HUES6 (cell line): ENCODE data around the gene NMNAT2.
A peak's percentile ranks its signal among the peaks of the same experiment; 100 is the strongest.

ENCODE experiments used
- H3K27ac ChIP-seq: 2 replicates; pipeline ENCODE4 v1.7.0; 2013; ENCODE audit warnings: low read depth, mild to moderate bottlenecking, low read length, inconsistent platforms
- H3K27me3 ChIP-seq: 2 replicates; pipeline ENCODE4 v1.6.1; 2013; ENCODE audit warnings: low read length; ENCODE audit not compliant: control insufficient read depth, insufficient read depth
- H3K36me3 ChIP-seq: 2 replicates; pipeline ENCODE4 v1.6.1; 2013; ENCODE audit warnings: low read length; ENCODE audit not compliant: control insufficient read depth, insufficient read depth
- H3K4me1 ChIP-seq: 2 replicates; pipeline ENCODE4 v1.6.1; 2013; ENCODE audit warnings: low read length; ENCODE audit not compliant: control insufficient read depth, insufficient read depth
- H3K4me3 ChIP-seq: 2 replicates; pipeline ENCODE4 v1.5.1; 2013; ENCODE audit warnings: low read depth, low read length
- H3K9ac ChIP-seq: one replicate; pipeline ENCODE4 v1.6.1; 2013; ENCODE audit warnings: mild to moderate bottlenecking, low read length
- H3K9me3 ChIP-seq: 2 replicates; pipeline ENCODE4 v1.6.1; 2013; ENCODE audit warnings: low read depth, low read length; ENCODE audit not compliant: control insufficient read depth, insufficient read depth

NMNAT2 gene

DNA sequence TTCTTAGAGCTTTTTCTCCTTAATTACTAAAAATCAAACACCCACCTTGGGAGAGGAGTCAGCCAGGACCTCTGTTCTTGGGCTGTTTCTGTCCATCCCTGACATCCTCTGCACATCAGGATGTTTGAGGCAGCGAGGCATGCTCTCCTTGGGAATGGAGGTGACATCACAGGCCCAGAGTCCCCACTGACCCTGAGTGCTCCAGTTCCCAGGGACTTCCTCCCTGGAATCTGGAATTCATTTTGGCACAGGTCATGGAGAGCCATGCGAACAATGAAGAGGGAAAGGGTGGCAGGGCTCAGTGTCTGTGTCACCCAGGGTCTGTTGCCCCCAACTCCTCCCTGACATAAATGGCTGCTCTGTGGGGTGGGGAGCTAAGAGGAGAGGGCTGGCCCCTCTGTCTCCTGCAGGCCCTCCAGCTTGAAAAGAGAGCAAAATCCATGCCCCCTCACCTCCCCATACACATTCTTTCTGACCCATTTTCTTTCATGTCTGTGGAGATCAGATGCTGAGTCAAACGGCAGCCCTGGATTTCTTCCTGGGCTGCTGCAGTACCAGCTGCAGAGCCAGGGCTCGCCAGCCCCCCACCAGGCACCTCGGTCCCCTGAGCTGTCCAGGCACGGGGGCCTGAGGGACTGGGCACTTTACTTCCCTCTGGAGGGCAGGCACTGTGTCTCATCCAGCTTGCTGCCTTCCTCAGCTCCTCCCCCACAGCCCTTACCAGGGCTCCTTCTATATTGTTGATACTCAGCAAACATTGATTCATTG, 102.0 kb downstream of the NMNAT2 start:
- no peak overlapping the region for H3K9ac ChIP-seq
- no peaks in the 10 kb centered on the region for H3K27me3 ChIP-seq
- H3K9me3 ChIP-seq = no peaks in the 10 kb centered on the region
- H3K36me3 ChIP-seq = no peaks in the 10 kb centered on the region
- H3K4me1 ChIP-seq = peaks cover 35% of the 10 kb centered on the region
- no peak overlapping the region for H3K4me3 ChIP-seq
- 0 out of 2 replicates have a peak overlapping the region, but pooled peaks have one; percentile 11 for H3K27ac ChIP-seq

DNA sequence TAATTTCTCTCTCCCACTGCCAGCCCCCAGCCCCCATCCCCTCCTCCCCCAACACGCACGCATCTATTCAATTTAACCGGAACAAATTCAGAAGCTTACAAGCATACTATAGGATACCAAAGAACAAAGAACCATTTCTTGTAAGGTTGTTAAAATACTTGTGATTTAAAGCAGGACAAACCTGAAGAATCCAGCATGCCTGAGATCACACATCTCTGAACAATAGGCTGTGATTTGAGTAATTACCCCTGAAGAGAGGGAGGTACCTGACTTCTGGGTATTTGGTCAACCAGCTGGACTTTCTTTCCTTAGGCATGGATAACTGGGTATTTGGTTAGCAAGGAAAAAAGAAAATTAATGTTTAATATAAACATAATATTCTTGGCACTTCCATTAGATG, 105.1 kb downstream of the NMNAT2 start:
- Histone ChIP-seq H3K4me1 (peaks cover 15% of the 10 kb centered on the region), H3K27ac (no peak overlapping the region), H3K9me3 (no peaks in the 10 kb centered on the region), H3K9ac (no peak overlapping the region), H3K36me3 (no peaks in the 10 kb centered on the region), H3K4me3 (no peak overlapping the region), H3K27me3 (no peaks in the 10 kb centered on the region)

GRCh38 chr1:183310753-183311479, 107.3 kb downstream of the NMNAT2 start:
- Histone ChIP-seq H3K27me3 (no peaks in the 10 kb centered on the region), H3K4me1 (peaks cover 16% of the 10 kb centered on the region), H3K36me3 (no peaks in the 10 kb centered on the region), H3K9me3 (no peaks in the 10 kb centered on the region), H3K9ac (no peak overlapping the region), H3K27ac (no peak overlapping the region), H3K4me3 (no peak overlapping the region)

DNA sequence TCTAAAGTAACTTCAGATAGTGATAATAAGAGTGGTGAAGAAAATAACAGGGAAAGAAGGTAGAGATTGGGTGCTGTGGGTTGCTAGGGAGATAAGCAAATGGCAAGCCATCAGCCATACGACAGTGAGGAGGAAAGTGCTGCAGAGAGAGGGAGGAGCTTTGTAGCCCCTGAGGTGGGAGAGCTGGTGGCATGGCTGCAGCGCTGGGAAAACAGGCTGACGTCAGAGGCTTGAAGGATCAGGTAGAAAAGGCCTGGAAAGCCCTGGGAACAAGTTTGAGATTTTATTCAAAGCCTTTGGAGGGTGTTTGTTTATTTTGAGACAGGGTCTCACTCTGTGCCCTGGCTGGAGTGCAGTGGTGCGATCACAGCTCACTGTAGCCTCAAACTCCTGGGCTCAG, 109.5 kb downstream of the NMNAT2 start:
- Histone ChIP-seq H3K27ac (no peak overlapping the region), H3K9me3 (no peaks in the 10 kb centered on the region), H3K4me1 (peaks cover 31% of the 10 kb centered on the region), H3K36me3 (no peaks in the 10 kb centered on the region), H3K4me3 (no peak overlapping the region), H3K27me3 (no peaks in the 10 kb centered on the region), H3K9ac (no peak overlapping the region)

GRCh38 chr1:183306317-183307042, 111.7 kb downstream of the NMNAT2 start:
- Histone ChIP-seq H3K9ac (no peak overlapping the region), H3K27me3 (no peaks in the 10 kb centered on the region), H3K9me3 (no peaks in the 10 kb centered on the region), H3K4me1 (peaks cover 43% of the 10 kb centered on the region), H3K36me3 (no peaks in the 10 kb centered on the region), H3K27ac (no peak overlapping the region), H3K4me3 (no peak overlapping the region)

GRCh38 chr1:183304440-183305107, 113.6 kb downstream of the NMNAT2 start:
- Histone ChIP-seq H3K4me3 (no peak overlapping the region), H3K9me3 (no peaks in the 10 kb centered on the region), H3K36me3 (no peaks in the 10 kb centered on the region), H3K27me3 (no peaks in the 10 kb centered on the region), H3K27ac (no peak overlapping the region), H3K9ac (no peak overlapping the region), H3K4me1 (peaks cover 43% of the 10 kb centered on the region)

- Histone ChIP-seq H3K4me1 (peaks cover 43% of the 10 kb centered on the region), H3K9me3 (no peaks in the 10 kb centered on the region), H3K9ac (peak overlapping the region; percentile 21), H3K27me3 (no peaks in the 10 kb centered on the region), H3K27ac (no peak overlapping the region), H3K4me3 (no peak overlapping the region), H3K36me3 (no peaks in the 10 kb centered on the region)
Observed at GRCh38 chr1:183303901-183304300, 114.3 kb downstream of the NMNAT2 start.

DNA sequence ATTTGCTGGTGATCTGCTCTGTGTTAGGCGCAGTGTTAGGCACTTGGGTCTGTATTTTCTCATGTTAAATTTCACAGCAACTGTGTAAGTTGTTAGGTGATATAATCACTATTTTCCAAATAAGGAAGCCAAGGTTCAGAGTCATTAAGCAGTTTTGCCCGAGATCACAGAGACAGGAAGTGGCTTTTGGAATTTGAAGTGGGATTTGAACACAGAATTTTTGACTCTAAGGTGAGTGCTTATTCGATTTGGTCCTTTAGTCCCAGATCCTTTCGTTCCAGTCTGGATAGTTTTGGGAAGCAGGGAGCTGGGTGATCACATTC, 114.9 kb downstream of the NMNAT2 start:
- Histone ChIP-seq H3K9me3 (no peaks in the 10 kb centered on the region), H3K27ac (no peak overlapping the region), H3K27me3 (no peaks in the 10 kb centered on the region), H3K36me3 (no peaks in the 10 kb centered on the region), H3K4me3 (no peak overlapping the region; the same call in 1 of the 2 replicates), H3K9ac (peak overlapping the region; percentile 21), H3K4me1 (peaks cover 43% of the 10 kb centered on the region)

- no peak overlapping the region for H3K9ac ChIP-seq
- no peaks in the 10 kb centered on the region for H3K9me3 ChIP-seq
- H3K36me3 ChIP-seq = no peaks in the 10 kb centered on the region
- no peak overlapping the region; the same call in 1 of the 2 replicates for H3K4me3 ChIP-seq
- H3K4me1 ChIP-seq = peaks cover 43% of the 10 kb centered on the region
- no peaks in the 10 kb centered on the region for H3K27me3 ChIP-seq
- no peak overlapping the region for H3K27ac ChIP-seq
Observed at GRCh38 chr1:183302452-183303322, 115.5 kb downstream of the NMNAT2 start.

GRCh38 chr1:183301239-183301638, 116.9 kb downstream of the NMNAT2 start:
- Histone ChIP-seq H3K36me3 (no peaks in the 10 kb centered on the region), H3K27ac (no peak overlapping the region), H3K4me1 (peaks cover 37% of the 10 kb centered on the region), H3K4me3 (no peak overlapping the region), H3K9me3 (no peaks in the 10 kb centered on the region), H3K27me3 (no peaks in the 10 kb centered on the region), H3K9ac (no peak overlapping the region)
